Nephron progenitor cell (in vitro differentiated cells): ENCODE data around the gene DMXL1.
"Not testable (repeated sequence)": the region's sequence is repeated elsewhere in the genome, so short reads cannot be mapped to it uniquely, and the experiment has no call there.

ENCODE experiments used
- DNase-seq: peaks from one replicate; pipeline ENCODE4 v3.0.0; 2021
- H3K27ac Mint-ChIP-seq: 2 replicates; pipeline ENCODE4 v1.8.0; 2021; ENCODE audit warnings: mild to moderate bottlenecking, moderate library complexity, mixed read lengths
- H3K27me3 Mint-ChIP-seq: 2 replicates; pipeline ENCODE4 v1.8.0; 2021; ENCODE audit warnings: mild to moderate bottlenecking, low read depth, mixed read lengths; ENCODE audit not compliant: poor library complexity
- H3K36me3 Mint-ChIP-seq: 2 replicates; pipeline ENCODE4 v1.8.0; 2021; ENCODE audit warnings: low read depth, mixed read lengths
- H3K4me1 Mint-ChIP-seq: 2 replicates; pipeline ENCODE4 v1.8.0; 2021; ENCODE audit warnings: mixed read lengths
- H3K4me3 Mint-ChIP-seq: 2 replicates; pipeline ENCODE4 v1.8.0; 2021; ENCODE audit warnings: mild to moderate bottlenecking, moderate library complexity, mixed read lengths
- H3K9me3 Mint-ChIP-seq: 2 replicates; pipeline ENCODE4 v1.8.0; 2021; ENCODE audit warnings: mild to moderate bottlenecking, moderate library complexity, mixed read lengths
- CTCF ChIP-seq: fragments of 200-600 bp; sonication (generic); IDR thresholded peaks from 2 replicates; pipeline ENCODE4 v1.5.0; 2021; ENCODE audit warnings: antibody characterized with exemption

Gene DMXL1

GRCh38 chr5:119123280-119123679 is 52.4 kb downstream of the DMXL1 start:
- Mint-ChIP-seq H3K27ac (no peak overlapping the region), H3K9me3 (peaks cover 28% of the 10 kb centered on the region), H3K4me1 (no peaks in the 10 kb centered on the region), H3K27me3 (no peaks in the 10 kb centered on the region), H3K36me3 (peaks cover 71% of the 10 kb centered on the region), H3K4me3 (no peak overlapping the region)
- no peak for DNase-seq
- TF ChIP-seq CTCF, result no peak

GRCh38 chr5:119129770-119130169 is 58.9 kb downstream of the DMXL1 start:
- peaks cover under 1% of the 10 kb centered on the region for H3K9me3 Mint-ChIP-seq
- TF ChIP-seq CTCF, result no peak

GRCh38 chr5:119131530-119132304 is 60.8 kb downstream of the DMXL1 start:
- no peak for TF ChIP-seq CTCF
- Mint-ChIP-seq H3K27me3 (no peaks in the 10 kb centered on the region), H3K9me3 (peaks cover 20% of the 10 kb centered on the region), H3K36me3 (peaks cover 70% of the 10 kb centered on the region), H3K4me1 (no peaks in the 10 kb centered on the region), H3K27ac (no peak overlapping the region), H3K4me3 (no peak overlapping the region)
- DNase-seq, result no peak

More at GRCh38 chr5:119129770-119130169, 58.9 kb downstream of the DMXL1 start:
- DNase-seq, result no peak
- H3K4me3 Mint-ChIP-seq, result no peak overlapping the region
- no peaks in the 10 kb centered on the region for H3K4me1 Mint-ChIP-seq
- H3K27ac Mint-ChIP-seq, result no peak overlapping the region
- H3K27me3 Mint-ChIP-seq, result no peaks in the 10 kb centered on the region
- peaks cover 57% of the 10 kb centered on the region for H3K36me3 Mint-ChIP-seq

GRCh38 chr5:119135743-119136142 is 64.9 kb downstream of the DMXL1 start:
- Mint-ChIP-seq H3K9me3 (peaks cover 59% of the 10 kb centered on the region), H3K36me3 (peaks cover 90% of the 10 kb centered on the region)
- not testable (repeated sequence) for H3K4me1 Mint-ChIP-seq, H3K4me3 Mint-ChIP-seq, H3K27me3 Mint-ChIP-seq, DNase-seq, H3K27ac Mint-ChIP-seq

- TF ChIP-seq CTCF, result no peak
- DNase-seq, result no peak
- H3K4me1 Mint-ChIP-seq, result no peaks in the 10 kb centered on the region
- peaks cover 69% of the 10 kb centered on the region for H3K9me3 Mint-ChIP-seq
- no peak overlapping the region for H3K27ac Mint-ChIP-seq
- H3K36me3 Mint-ChIP-seq, result peaks cover 96% of the 10 kb centered on the region
- H3K27me3 Mint-ChIP-seq, result no peaks in the 10 kb centered on the region
- H3K4me3 Mint-ChIP-seq, result no peak overlapping the region
These were observed 65.9 kb downstream of the DMXL1 start for GRCh38 chr5:119136666-119137318.

GRCh38 chr5:119153629-119154028 is 82.7 kb downstream of the DMXL1 start:
- Mint-ChIP-seq H3K4me1 (no peaks in the 10 kb centered on the region), H3K36me3 (peaks cover 75% of the 10 kb centered on the region), H3K9me3 (peaks cover 11% of the 10 kb centered on the region), H3K27me3 (peaks cover 4% of the 10 kb centered on the region), H3K4me3 (no peak overlapping the region), H3K27ac (no peak overlapping the region)
- no peak for DNase-seq
- no peak for TF ChIP-seq CTCF
